WERI-Rb-1 (cell line): ENCODE measurements around the gene SFMBT2.
"Not testable (repeated sequence)": the region's sequence is repeated elsewhere in the genome, so short reads cannot be mapped to it uniquely, and the experiment has no call there.

ENCODE experiments used
- DNase-seq: peaks from one replicate; pipeline ENCODE4 v3.0.0-alpha.2; 2020
- H3K27ac ChIP-seq: fragments of 250-450 bp; sonication (Bioruptor Pico); 2 replicates; pipeline ENCODE4 v1.5.1; 2020; ENCODE audit warnings: mild to moderate bottlenecking, moderate library complexity
- H3K27me3 ChIP-seq: fragments of 250-450 bp; sonication (Bioruptor Pico); 2 replicates; pipeline ENCODE4 v1.5.1; 2021; ENCODE audit warnings: mild to moderate bottlenecking, low read depth, moderate library complexity; ENCODE audit not compliant: insufficient read depth, severe bottlenecking
- H3K36me3 ChIP-seq: fragments of 250-450 bp; sonication (Bioruptor Pico); 2 replicates; pipeline ENCODE4 v1.5.1; 2020; ENCODE audit warnings: mild to moderate bottlenecking, moderate library complexity
- H3K4me3 ChIP-seq: 2 replicates; pipeline ENCODE4 v1.5.1; 2011; ENCODE audit warnings: low read depth, mild to moderate bottlenecking, control low read depth, low read length
- H3K9me3 ChIP-seq: fragments of 250-450 bp; sonication (Bioruptor Pico); 2 replicates; pipeline ENCODE4 v1.5.1; 2021; ENCODE audit warnings: mild to moderate bottlenecking, moderate library complexity; ENCODE audit not compliant: severe bottlenecking
- CTCF ChIP-seq: IDR thresholded peaks from 2 replicates; pipeline ENCODE4 v1.5.1; 2011; ENCODE audit warnings: low read depth, mild to moderate bottlenecking, control low read depth, inconsistent platforms, low read length

SFMBT2 gene

GRCh38 chr10:7196284-7196683 is 214.6 kb downstream of the SFMBT2 start:
- H3K36me3 ChIP-seq = no peaks in the 10 kb centered on the region
- no peak overlapping the region for H3K27ac ChIP-seq
- no peak for TF ChIP-seq CTCF
- no peak overlapping the region for H3K4me3 ChIP-seq
- H3K27me3 ChIP-seq = peaks cover 8% of the 10 kb centered on the region
- DNase-seq = no peak
- no peaks in the 10 kb centered on the region for H3K9me3 ChIP-seq

GRCh38 chr10:7195118-7195517 is 215.7 kb downstream of the SFMBT2 start:
- no peaks in the 10 kb centered on the region for H3K36me3 ChIP-seq
- H3K4me3 ChIP-seq = no peak overlapping the region
- no peak for TF ChIP-seq CTCF
- H3K27ac ChIP-seq = no peak overlapping the region
- H3K9me3 ChIP-seq = no peaks in the 10 kb centered on the region
- no peak for DNase-seq
- H3K27me3 ChIP-seq = peaks cover 5% of the 10 kb centered on the region

- no peak overlapping the region for H3K4me3 ChIP-seq
- peaks cover 5% of the 10 kb centered on the region for H3K27me3 ChIP-seq
- H3K36me3 ChIP-seq = no peaks in the 10 kb centered on the region
- H3K27ac ChIP-seq = no peak overlapping the region
- no peak for DNase-seq
- no peaks in the 10 kb centered on the region for H3K9me3 ChIP-seq
- no peak for TF ChIP-seq CTCF
Measured at GRCh38 chr10:7194571-7194970, 216.3 kb downstream of the SFMBT2 start.

GRCh38 chr10:7193369-7193768 is 217.5 kb downstream of the SFMBT2 start:
- Histone ChIP-seq H3K9me3 (no peaks in the 10 kb centered on the region), H3K36me3 (no peaks in the 10 kb centered on the region), H3K27me3 (peaks cover 8% of the 10 kb centered on the region), H3K27ac (no peak overlapping the region), H3K4me3 (no peak overlapping the region)
- TF ChIP-seq CTCF = no peak
- no peak for DNase-seq

GRCh38 chr10:7192831-7193361 is 217.9 kb downstream of the SFMBT2 start:
- no peak for TF ChIP-seq CTCF
- Histone ChIP-seq H3K4me3 (no peak overlapping the region), H3K9me3 (no peaks in the 10 kb centered on the region), H3K36me3 (no peaks in the 10 kb centered on the region), H3K27ac (no peak overlapping the region), H3K27me3 (peaks cover 8% of the 10 kb centered on the region)
- no peak for DNase-seq

GRCh38 chr10:7192061-7192460 is 218.8 kb downstream of the SFMBT2 start:
- H3K27me3 ChIP-seq = peaks cover 8% of the 10 kb centered on the region
- H3K27ac ChIP-seq = no peak overlapping the region
- no peaks in the 10 kb centered on the region for H3K9me3 ChIP-seq
- H3K36me3 ChIP-seq = no peaks in the 10 kb centered on the region
- no peak for TF ChIP-seq CTCF
- DNase-seq = no peak
- H3K4me3 ChIP-seq = no peak overlapping the region

GRCh38 chr10:7190772-7191171 is 220.1 kb downstream of the SFMBT2 start:
- H3K9me3 ChIP-seq, H3K36me3 ChIP-seq, H3K4me3 ChIP-seq, H3K27ac ChIP-seq, DNase-seq, H3K27me3 ChIP-seq: not testable (repeated sequence)
